B cell (primary cell): ENCODE measurements around the gene NUP54.

ENCODE experiments used
- CTCF ChIP-seq: fragments of 200-600 bp; IDR thresholded peaks from one replicate; pipeline ENCODE4 v1.8.0; 2022; ENCODE audit warnings: antibody characterized with exemption, mild to moderate bottlenecking
- EZH2 ChIP-seq: IDR thresholded peaks from 2 replicates; pipeline ENCODE4 v1.6.1; 2012; ENCODE audit warnings: borderline replicate concordance, low read depth, mild to moderate bottlenecking, moderate library complexity, low read length; ENCODE audit not compliant: insufficient read depth, poor library complexity, severe bottlenecking

DNA sequence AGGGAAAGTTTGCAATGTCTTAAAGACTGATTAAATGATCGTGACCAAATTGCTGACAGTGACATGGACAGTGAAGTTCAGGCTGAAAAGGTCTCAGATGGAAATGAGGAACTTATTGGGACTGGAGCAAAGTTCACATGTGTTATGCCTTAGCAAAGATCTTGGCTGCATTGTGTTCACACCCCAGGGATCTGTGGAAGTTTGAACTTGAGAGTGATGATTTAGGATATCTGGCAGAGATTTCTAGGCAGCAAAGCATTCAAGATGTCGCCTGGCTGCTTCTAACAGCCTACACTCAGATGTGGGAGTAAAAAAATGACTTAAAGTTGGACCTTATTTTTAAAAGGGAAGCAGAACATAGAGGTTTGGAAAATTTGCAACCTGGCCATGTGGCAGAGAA is 44.0 kb upstream of the NUP54 start:
- TF ChIP-seq CTCF (no peak), EZH2 (no peak)
